ENCODE results near the gene PCDHGC3.

PCDHGC3 gene

DNA sequence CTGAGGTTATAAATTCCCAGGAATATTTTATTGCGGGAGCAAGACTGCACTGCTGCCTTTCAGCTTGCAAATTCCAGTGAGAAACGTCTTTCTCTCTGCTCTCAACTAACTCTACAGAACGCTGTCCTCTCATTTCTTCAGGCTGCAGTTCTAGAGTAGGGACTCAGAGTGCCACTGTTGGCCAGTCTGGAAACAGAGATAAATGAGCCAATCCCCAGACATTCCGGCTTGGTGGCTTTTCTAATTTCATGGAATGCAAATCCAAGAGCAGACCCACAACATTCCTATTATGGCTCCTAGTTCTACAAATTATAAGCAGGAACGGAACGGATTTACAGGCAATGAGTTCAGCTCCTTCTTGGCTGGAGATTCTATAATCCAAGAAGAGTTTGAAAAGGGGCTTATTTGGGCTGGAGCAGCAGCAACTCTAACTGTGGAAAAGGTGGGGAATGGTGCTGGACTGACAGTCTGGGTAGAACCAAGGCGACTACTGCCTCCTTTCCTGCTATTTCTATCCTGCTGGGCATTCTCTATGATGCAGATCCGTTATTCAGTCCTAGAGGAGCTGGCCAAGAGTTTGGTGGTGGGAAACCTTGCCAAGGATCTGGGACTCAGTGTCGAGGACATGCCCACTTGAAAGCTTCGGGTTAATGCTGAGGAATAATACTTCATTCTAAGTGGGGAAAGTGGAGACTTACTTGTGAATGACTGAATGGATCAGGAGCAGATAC lies 36.2 kb upstream of the PCDHGC3 start:
- TF ChIP-seq RAD21 (IDR thresholded peaks at IDR 0.05; ENCODE audit: low read depth), result peak; percentile 38; the same call in 1 of the 2 replicates
- no peak for TF ChIP-seq TCF12 (IDR thresholded peaks at IDR 0.05; ENCODE audit: low read depth)

DNA sequence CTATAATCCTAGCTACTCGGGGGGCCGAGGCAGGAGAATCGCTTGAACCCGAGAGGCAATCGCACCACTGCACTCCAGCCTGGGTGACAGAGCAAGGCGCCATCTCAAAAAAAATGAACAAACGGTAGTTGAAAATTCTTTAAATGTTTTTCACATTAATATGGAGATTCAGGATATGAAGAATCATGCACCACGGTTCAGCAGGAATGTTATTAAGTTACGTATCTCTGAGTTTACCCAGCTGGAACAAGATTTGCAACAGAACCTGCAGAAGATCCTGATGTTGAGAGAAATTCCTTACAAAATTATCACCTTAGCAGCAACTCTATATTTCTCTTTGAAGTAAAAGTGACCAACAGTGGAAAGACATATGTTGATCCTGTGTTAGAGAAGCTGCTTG lies 35.4 kb upstream of the PCDHGC3 start:
- TF ChIP-seq TCF12 (IDR thresholded peaks at IDR 0.05; ENCODE audit: low read depth) (no peak), TAF1 (IDR thresholded peaks at IDR 0.05; ENCODE audit: low read depth) (no peak), NFIC (IDR thresholded peaks at IDR 0.05) (no peak)
- TF ChIP-seq, protein P1, sequence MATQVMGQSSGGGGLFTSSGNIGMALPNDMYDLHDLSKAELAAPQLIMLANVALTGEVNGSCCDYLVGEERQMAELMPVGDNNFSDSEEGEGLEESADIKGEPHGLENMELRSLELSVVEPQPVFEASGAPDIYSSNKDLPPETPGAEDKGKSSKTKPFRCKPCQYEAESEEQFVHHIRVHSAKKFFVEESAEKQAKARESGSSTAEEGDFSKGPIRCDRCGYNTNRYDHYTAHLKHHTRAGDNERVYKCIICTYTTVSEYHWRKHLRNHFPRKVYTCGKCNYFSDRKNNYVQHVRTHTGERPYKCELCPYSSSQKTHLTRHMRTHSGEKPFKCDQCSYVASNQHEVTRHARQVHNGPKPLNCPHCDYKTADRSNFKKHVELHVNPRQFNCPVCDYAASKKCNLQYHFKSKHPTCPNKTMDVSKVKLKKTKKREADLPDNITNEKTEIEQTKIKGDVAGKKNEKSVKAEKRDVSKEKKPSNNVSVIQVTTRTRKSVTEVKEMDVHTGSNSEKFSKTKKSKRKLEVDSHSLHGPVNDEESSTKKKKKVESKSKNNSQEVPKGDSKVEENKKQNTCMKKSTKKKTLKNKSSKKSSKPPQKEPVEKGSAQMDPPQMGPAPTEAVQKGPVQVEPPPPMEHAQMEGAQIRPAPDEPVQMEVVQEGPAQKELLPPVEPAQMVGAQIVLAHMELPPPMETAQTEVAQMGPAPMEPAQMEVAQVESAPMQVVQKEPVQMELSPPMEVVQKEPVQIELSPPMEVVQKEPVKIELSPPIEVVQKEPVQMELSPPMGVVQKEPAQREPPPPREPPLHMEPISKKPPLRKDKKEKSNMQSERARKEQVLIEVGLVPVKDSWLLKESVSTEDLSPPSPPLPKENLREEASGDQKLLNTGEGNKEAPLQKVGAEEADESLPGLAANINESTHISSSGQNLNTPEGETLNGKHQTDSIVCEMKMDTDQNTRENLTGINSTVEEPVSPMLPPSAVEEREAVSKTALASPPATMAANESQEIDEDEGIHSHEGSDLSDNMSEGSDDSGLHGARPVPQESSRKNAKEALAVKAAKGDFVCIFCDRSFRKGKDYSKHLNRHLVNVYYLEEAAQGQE (IDR thresholded peaks at IDR 0.05; ENCODE audit: low read depth), result no peak

DNA sequence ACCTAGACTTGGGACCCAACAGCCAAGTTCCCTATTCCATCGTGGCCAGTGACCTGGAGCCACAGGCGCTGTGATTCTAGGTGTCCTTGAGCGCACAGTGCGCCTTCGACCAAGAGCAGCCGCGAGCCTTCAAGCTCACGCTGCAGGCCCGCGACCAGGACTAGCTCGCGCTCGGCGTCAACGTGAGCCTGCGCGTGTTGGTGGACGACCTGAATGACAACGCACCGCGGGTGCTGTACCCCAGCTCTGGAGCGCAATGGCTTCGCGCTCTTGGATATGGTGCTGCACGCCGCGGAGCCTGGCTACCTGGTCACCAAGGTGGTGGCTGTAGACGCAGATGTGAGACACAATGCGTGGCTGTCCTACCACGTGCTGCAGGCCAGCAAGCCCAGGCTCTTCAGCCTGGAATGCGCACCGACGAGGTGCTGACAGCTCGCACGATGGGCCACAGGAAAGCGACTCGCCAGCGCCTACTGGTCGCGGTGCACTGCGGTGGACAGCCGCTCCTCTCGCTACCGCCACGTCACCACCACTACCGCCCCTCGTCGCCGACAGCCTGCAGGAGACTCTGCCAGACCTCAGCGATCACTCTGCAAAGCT lies 34.1 kb upstream of the PCDHGC3 start:
- TF ChIP-seq, protein P2, sequence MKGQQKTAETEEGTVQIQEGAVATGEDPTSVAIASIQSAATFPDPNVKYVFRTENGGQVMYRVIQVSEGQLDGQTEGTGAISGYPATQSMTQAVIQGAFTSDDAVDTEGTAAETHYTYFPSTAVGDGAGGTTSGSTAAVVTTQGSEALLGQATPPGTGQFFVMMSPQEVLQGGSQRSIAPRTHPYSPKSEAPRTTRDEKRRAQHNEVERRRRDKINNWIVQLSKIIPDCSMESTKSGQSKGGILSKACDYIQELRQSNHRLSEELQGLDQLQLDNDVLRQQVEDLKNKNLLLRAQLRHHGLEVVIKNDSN (IDR thresholded peaks at IDR 0.05), result no peak
- no peak for TF ChIP-seq CREB1 (IDR thresholded peaks at IDR 0.05; ENCODE audit: low read depth)
- TF ChIP-seq, protein P3, sequence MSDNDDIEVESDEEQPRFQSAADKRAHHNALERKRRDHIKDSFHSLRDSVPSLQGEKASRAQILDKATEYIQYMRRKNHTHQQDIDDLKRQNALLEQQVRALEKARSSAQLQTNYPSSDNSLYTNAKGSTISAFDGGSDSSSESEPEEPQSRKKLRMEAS (IDR thresholded peaks at IDR 0.05), result no peak
- no peak for TF ChIP-seq YY1 (IDR thresholded peaks at IDR 0.05; ENCODE audit: low read depth)
- TF ChIP-seq FOXM1 (IDR thresholded peaks at IDR 0.05; ENCODE audit: borderline replicate concordance, low read depth), result no peak
- no peak for TF ChIP-seq EGR1 (IDR thresholded peaks at IDR 0.05)
- TF ChIP-seq ZBTB7A (IDR thresholded peaks at IDR 0.05; ENCODE audit: low read depth), result no peak

DNA sequence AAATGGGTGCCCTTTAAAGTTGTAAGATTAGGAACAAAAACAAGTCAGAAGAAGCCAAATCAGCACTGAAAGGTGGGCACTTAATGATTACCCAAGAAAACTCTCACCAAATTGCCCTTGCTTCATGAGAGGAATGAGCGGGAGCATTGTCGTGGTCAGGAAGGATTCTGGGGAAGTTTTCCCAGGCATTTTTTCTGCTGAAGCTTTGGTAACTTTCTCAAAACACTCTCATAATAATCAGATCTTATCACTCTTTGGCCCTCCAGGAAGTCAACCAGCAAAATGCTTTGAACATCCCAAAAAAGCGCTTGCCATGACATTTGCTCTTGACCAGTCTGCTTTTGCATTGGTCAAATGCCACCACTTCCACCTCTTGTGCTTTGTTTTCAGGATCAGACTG lies 10.4 kb upstream of the PCDHGC3 start:
- TF ChIP-seq, protein P2 (IDR thresholded peaks at IDR 0.05), result no peak
- TF ChIP-seq, protein P1 (IDR thresholded peaks at IDR 0.05; ENCODE audit: low read depth), result no peak
- TF ChIP-seq RAD21 (IDR thresholded peaks at IDR 0.05; ENCODE audit: low read depth) (no peak), YY1 (IDR thresholded peaks at IDR 0.05; ENCODE audit: low read depth) (no peak), TCF12 (IDR thresholded peaks at IDR 0.05; ENCODE audit: low read depth) (no peak), ZBTB7A (IDR thresholded peaks at IDR 0.05; ENCODE audit: low read depth) (no peak), EP300 (IDR thresholded peaks at IDR 0.05; ENCODE audit: borderline replicate concordance) (no peak), CREB1 (IDR thresholded peaks at IDR 0.05; ENCODE audit: low read depth) (no peak), EGR1 (IDR thresholded peaks at IDR 0.05) (no peak), NFIC (IDR thresholded peaks at IDR 0.05) (no peak), FOXM1 (IDR thresholded peaks at IDR 0.05; ENCODE audit: borderline replicate concordance, low read depth) (no peak), TAF1 (IDR thresholded peaks at IDR 0.05; ENCODE audit: low read depth) (no peak), CEBPB (IDR thresholded peaks at IDR 0.05) (no peak), TEAD4 (IDR thresholded peaks at IDR 0.05) (no peak)
- TF ChIP-seq, protein P3 (IDR thresholded peaks at IDR 0.05), result no peak

DNA sequence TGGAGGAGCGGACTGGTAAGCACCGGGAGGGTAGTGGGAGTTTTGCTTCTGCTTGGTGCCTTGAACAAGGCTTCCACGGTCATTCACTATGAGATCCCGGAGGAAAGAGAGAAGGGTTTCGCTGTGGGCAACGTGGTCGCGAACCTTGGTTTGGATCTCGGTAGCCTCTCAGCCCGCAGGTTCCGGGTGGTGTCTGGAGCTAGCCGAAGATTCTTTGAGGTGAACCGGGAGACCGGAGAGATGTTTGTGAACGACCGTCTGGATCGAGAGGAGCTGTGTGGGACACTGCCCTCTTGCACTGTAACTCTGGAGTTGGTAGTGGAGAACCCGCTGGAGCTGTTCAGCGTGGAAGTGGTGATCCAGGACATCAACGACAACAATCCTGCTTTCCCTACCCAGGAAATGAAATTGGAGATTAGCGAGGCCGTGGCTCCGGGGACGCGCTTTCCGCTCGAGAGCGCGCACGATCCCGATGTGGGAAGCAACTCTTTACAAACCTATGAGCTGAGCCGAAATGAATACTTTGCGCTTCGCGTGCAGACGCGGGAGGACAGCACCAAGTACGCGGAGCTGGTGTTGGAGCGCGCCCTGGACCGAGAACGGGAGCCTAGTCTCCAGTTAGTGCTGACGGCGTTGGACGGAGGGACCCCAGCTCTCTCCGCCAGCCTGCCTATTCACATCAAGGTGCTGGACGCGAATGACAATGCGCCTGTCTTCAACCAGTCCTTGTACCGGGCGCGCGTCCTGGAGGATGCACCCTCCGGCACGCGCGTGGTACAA lies 556 bp downstream of the PCDHGC3 start:
- no peak for TF ChIP-seq CREB1 (IDR thresholded peaks at IDR 0.05; ENCODE audit: low read depth)
- no peak for TF ChIP-seq YY1 (IDR thresholded peaks at IDR 0.05; ENCODE audit: low read depth)
- TF ChIP-seq, protein P3 (IDR thresholded peaks at IDR 0.05), result peak; percentile 27; the same call in 1 of the 2 replicates
- 0 out of 2 replicates have a peak, but pooled peaks have one; percentile 22 for TF ChIP-seq TAF1 (IDR thresholded peaks at IDR 0.05; ENCODE audit: low read depth)
